BJ (cell line): ENCODE results near the gene RPL5. TPM values are rescaled to one million over a fixed set of nuclear protein-coding genes. Genes with fewer than 3 reads are reported as not detected.
A peak's percentile ranks its signal among the peaks of the same experiment; 100 is the strongest.

Source experiments
- CTCF ChIA-PET: fragments of 350-600 bp; formaldehyde crosslinking; extraction: SDS; loops from one replicate; lab custom pipeline; 2021; ENCODE audit warnings: antibody characterized with exemption, inconsistent platforms; lab: Yijun Ruan, JAX
- POLR2A ChIA-PET: fragments of 300-600 bp; sonication (Branson Sonifier 250); formaldehyde crosslinking; extraction: SDS; loops from one replicate; lab custom pipeline; 2021; ENCODE audit warnings: antibody characterized with exemption; lab: Charles Lee
- DNase-seq: peaks from one replicate; pipeline ENCODE4 v3.0.0-alpha.2; 2011; ENCODE audit warnings: low read depth
- H3K27me3 ChIP-seq: 2 replicates; pipeline ENCODE4 v1.6.0; 2011; ENCODE audit warnings: low read length; ENCODE audit not compliant: control insufficient read depth, insufficient read depth
- H3K36me3 ChIP-seq: 2 replicates; pipeline ENCODE4 v1.5.1; 2011; ENCODE audit warnings: low read length; ENCODE audit not compliant: control insufficient read depth, insufficient read depth
- H3K4me3 ChIP-seq: 2 replicates; pipeline ENCODE4 v1.5.1; 2011; ENCODE audit warnings: low read depth, mild to moderate bottlenecking, control low read depth, low read length
- polyA plus RNA-seq: library from polyadenylated mRNA; depleted of rRNA; stranded (reverse); fragments of >200 nt; gene quantifications from 2 replicates; pipeline ENCODE4 v1.2.3, GENCODE V29; 2011; rRNA removed
- small RNA-seq: library from RNA; depleted of rRNA; stranded (forward); fragments of <200 nt; gene quantifications from one replicate; pipeline ENCODE3, GENCODE V24; 2012; ENCODE audit warnings: low replicate concordance, low read depth; ENCODE audit not compliant: insufficient read length
- TF ChIP-seq, protein P1 (sequence below): IDR thresholded peaks from 2 replicates; pipeline ENCODE4 v1.5.1; 2011; ENCODE audit warnings: low read depth, mild to moderate bottlenecking, control low read depth, inconsistent platforms, low read length, moderate library complexity; ENCODE audit not compliant: insufficient read depth

The RPL5 gene
- polyA plus RNA-seq, 1 experiment: 1,389 TPM

- Histone ChIP-seq H3K4me3 (no peak overlapping the region), H3K27me3 (no peaks in the 10 kb centered on the region), H3K36me3 (no peaks in the 10 kb centered on the region)
- ChIA-PET CTCF (interaction anchor here (1.8 kb wide), 2 partner anchors 73 to 107 kb away, joined by 6 to 7 read pairs; no protein-coding TSS in a partner anchor), POLR2A (no interaction called here)
- TF ChIP-seq, protein P1, sequence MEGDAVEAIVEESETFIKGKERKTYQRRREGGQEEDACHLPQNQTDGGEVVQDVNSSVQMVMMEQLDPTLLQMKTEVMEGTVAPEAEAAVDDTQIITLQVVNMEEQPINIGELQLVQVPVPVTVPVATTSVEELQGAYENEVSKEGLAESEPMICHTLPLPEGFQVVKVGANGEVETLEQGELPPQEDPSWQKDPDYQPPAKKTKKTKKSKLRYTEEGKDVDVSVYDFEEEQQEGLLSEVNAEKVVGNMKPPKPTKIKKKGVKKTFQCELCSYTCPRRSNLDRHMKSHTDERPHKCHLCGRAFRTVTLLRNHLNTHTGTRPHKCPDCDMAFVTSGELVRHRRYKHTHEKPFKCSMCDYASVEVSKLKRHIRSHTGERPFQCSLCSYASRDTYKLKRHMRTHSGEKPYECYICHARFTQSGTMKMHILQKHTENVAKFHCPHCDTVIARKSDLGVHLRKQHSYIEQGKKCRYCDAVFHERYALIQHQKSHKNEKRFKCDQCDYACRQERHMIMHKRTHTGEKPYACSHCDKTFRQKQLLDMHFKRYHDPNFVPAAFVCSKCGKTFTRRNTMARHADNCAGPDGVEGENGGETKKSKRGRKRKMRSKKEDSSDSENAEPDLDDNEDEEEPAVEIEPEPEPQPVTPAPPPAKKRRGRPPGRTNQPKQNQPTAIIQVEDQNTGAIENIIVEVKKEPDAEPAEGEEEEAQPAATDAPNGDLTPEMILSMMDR: no peak
- no peak for DNase-seq
These were observed 55.1 kb downstream of the RPL5 start for GRCh38 chr1:92886886-92887419.

- no peak for DNase-seq
- H3K27me3 ChIP-seq: no peaks in the 10 kb centered on the region
- ChIA-PET POLR2A (no interaction called here), CTCF (interaction anchor here (0.9 to 1.8 kb wide), 2 partner anchors 11 to 73 kb away, joined by 3 to 6 read pairs; no protein-coding TSS in a partner anchor)
- TF ChIP-seq, protein P1: no peak
- no peak overlapping the region for H3K4me3 ChIP-seq
- H3K36me3 ChIP-seq: no peaks in the 10 kb centered on the region
These were observed 55.6 kb downstream of the RPL5 start for GRCh38 chr1:92887465-92887864.

Small RNA genes lying within 50 kb of the gene (small RNA-seq; reads per million reads assigned to genes)
- gene RF00432: not detected
- 11.0 reads per million, percentile 77 among the genes with 10 or more reads in this experiment for gene SNORA66
- not detected for gene SNORD21

Other genes starting within 250 kb of the RPL5 start
- gene EVI5, start 46.9 kb upstream of the RPL5 start, polyA plus RNA-seq: 8.6 and 13.0 TPM in 2 replicates
- 12.3 and 28.0 TPM in 2 replicates for gene DIPK1A, start 129.4 kb downstream of the RPL5 start, polyA plus RNA-seq
- 11.6 and 13.2 TPM in 2 replicates for gene MTF2, start 247.2 kb downstream of the RPL5 start, polyA plus RNA-seq